Measurements from ENCODE around the gene CTU2.

CTU2 gene

DNA sequence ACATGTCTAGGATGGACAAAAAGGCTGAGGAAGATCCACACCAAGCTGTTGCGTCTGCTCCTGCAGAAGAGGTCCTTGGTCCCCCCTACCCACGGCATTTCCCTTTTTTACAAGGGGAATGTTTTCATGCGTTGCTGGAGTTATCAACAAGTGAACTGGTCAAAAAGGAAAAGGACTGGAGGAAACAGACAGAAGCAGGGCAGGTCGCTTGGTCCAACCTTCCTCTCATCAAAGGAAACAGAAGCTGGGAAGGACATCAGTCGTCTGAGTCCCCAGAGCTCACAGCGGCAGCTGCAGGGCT, 52.6 kb downstream of the CTU2 start:
- Histone ChIP-seq H3K9me2 (ENCODE audit: low read depth, low read length) (no peaks in the 10 kb centered on the region), H3K4me1 (ENCODE audit: insufficient read depth, low read length, severe bottlenecking) (no peaks in the 10 kb centered on the region), H3K4me3 (ENCODE audit: low read depth, low read length, poor library complexity, severe bottlenecking) (no peak overlapping the region), H4K20me1 (ENCODE audit: insufficient read depth, low read length) (no peaks in the 10 kb centered on the region), H3K4me2 (ENCODE audit: low read length) (no peak overlapping the region; the same call in 1 of the 2 replicates), H3K27me3 (ENCODE audit: insufficient read depth, low read length) (peaks cover 29% of the 10 kb centered on the region), H3K27ac (ENCODE audit: low read depth, low read length, poor library complexity, severe bottlenecking) (no peak overlapping the region), H3K36me3 (ENCODE audit: insufficient read depth, low read length) (no peaks in the 10 kb centered on the region), H3F3A (ENCODE audit: insufficient read depth, low read length) (no peaks in the 10 kb centered on the region), H3K9me3 (ENCODE audit: low read length) (no peaks in the 10 kb centered on the region), H2AFZ (ENCODE audit: low read length) (no peak overlapping the region), H3K9ac (ENCODE audit: low read length) (no peak overlapping the region), H3K79me2 (ENCODE audit: insufficient read depth, low read length) (no peaks in the 10 kb centered on the region)
- TF ChIP-seq EZH2 (IDR thresholded peaks at IDR 0.05; ENCODE audit: borderline replicate concordance, low read length), result no peak
- TF ChIP-seq, protein P1, sequence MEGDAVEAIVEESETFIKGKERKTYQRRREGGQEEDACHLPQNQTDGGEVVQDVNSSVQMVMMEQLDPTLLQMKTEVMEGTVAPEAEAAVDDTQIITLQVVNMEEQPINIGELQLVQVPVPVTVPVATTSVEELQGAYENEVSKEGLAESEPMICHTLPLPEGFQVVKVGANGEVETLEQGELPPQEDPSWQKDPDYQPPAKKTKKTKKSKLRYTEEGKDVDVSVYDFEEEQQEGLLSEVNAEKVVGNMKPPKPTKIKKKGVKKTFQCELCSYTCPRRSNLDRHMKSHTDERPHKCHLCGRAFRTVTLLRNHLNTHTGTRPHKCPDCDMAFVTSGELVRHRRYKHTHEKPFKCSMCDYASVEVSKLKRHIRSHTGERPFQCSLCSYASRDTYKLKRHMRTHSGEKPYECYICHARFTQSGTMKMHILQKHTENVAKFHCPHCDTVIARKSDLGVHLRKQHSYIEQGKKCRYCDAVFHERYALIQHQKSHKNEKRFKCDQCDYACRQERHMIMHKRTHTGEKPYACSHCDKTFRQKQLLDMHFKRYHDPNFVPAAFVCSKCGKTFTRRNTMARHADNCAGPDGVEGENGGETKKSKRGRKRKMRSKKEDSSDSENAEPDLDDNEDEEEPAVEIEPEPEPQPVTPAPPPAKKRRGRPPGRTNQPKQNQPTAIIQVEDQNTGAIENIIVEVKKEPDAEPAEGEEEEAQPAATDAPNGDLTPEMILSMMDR (IDR thresholded peaks at IDR 0.05; ENCODE audit: low read length), result no peak

DNA sequence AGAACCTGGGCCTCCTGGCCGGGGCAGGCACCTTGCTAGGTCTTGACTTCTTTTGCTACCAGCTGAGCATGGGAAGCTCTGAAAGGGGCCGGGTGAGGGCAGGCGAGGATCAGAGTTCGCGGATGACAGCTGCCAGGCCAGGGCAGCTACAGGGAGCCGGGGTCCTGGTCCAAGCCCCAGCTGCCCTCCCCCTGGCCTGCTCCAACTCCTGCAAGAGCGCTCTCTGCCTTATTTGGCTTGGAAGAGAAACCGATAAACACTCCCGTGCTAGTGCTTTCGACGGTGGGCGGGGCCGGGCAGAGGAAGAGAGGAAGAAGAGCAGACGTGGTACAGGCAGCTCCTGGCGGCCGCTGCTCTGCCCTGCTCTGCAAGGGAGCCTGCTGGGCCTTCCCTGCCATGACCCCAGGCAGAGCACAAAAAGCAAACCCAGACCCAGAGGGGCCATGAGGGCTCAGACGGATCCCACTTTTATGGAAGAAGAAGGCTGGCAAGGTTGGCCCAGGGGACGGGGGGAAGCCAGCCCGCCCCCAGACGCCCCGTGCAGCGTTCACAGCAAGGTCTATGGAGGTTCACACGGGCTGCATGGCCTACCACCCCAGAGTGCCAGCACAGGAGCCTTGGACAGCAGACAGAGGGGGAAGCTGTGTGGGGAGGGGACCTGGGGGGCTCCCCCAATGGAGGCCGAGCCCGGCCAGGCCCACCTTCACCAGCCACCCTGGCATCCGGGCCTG, 53.1 kb downstream of the CTU2 start:
- H3K27ac ChIP-seq (ENCODE audit: low read depth, low read length, poor library complexity, severe bottlenecking), result no peak overlapping the region
- H4K20me1 ChIP-seq (ENCODE audit: insufficient read depth, low read length), result no peaks in the 10 kb centered on the region
- H3K9me3 ChIP-seq (ENCODE audit: low read length), result no peaks in the 10 kb centered on the region
- H3K79me2 ChIP-seq (ENCODE audit: insufficient read depth, low read length), result no peaks in the 10 kb centered on the region
- H3K4me2 ChIP-seq (ENCODE audit: low read length), result peak overlapping the region; percentile 52
- no peak overlapping the region for H2AFZ ChIP-seq (ENCODE audit: low read length)
- H3K4me1 ChIP-seq (ENCODE audit: insufficient read depth, low read length, severe bottlenecking), result no peaks in the 10 kb centered on the region
- peak overlapping the region; percentile 22 for H3K4me3 ChIP-seq (ENCODE audit: low read depth, low read length, poor library complexity, severe bottlenecking)
- no peaks in the 10 kb centered on the region for H3F3A ChIP-seq (ENCODE audit: insufficient read depth, low read length)
- peaks cover 30% of the 10 kb centered on the region for H3K27me3 ChIP-seq (ENCODE audit: insufficient read depth, low read length)
- H3K9me2 ChIP-seq (ENCODE audit: low read depth, low read length), result no peaks in the 10 kb centered on the region
- H3K36me3 ChIP-seq (ENCODE audit: insufficient read depth, low read length), result no peaks in the 10 kb centered on the region
- no peak overlapping the region for H3K9ac ChIP-seq (ENCODE audit: low read length)
- TF ChIP-seq, protein P1 (IDR thresholded peaks at IDR 0.05; ENCODE audit: low read length), result peak; percentile 43
- no peak for TF ChIP-seq EZH2 (IDR thresholded peaks at IDR 0.05; ENCODE audit: borderline replicate concordance, low read length)

DNA sequence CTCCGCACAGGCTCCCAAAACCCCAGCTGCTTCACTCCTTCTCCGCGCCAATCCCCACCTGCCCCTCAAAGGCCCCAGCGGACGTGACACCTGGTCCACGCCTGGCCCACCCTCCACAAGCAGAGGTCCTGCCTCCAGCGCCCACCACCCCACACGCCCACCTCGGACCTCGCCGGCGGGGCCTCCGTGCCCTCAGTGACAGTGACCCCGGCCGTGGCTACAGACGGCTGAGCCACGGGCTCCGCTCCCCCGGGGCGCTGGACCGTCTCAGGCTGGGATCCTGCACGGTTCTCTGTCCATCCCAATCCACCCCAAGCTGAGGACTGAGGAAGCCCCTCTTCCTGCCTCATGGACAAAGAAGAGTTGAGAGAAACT, 53.7 kb downstream of the CTU2 start:
- H3K9me2 ChIP-seq (ENCODE audit: low read depth, low read length), result no peaks in the 10 kb centered on the region
- H3F3A ChIP-seq (ENCODE audit: insufficient read depth, low read length), result no peaks in the 10 kb centered on the region
- peaks cover 30% of the 10 kb centered on the region for H3K27me3 ChIP-seq (ENCODE audit: insufficient read depth, low read length)
- H3K79me2 ChIP-seq (ENCODE audit: insufficient read depth, low read length), result no peaks in the 10 kb centered on the region
- TF ChIP-seq, protein P1 (IDR thresholded peaks at IDR 0.05; ENCODE audit: low read length), result no peak
- no peak for TF ChIP-seq EZH2 (IDR thresholded peaks at IDR 0.05; ENCODE audit: borderline replicate concordance, low read length)
- H3K4me1 ChIP-seq (ENCODE audit: insufficient read depth, low read length, severe bottlenecking), result no peaks in the 10 kb centered on the region
- no peak overlapping the region for H3K4me2 ChIP-seq (ENCODE audit: low read length)
- no peak overlapping the region for H3K9ac ChIP-seq (ENCODE audit: low read length)
- H3K4me3 ChIP-seq (ENCODE audit: low read depth, low read length, poor library complexity, severe bottlenecking), result no peak overlapping the region
- no peaks in the 10 kb centered on the region for H3K9me3 ChIP-seq (ENCODE audit: low read length)
- no peaks in the 10 kb centered on the region for H4K20me1 ChIP-seq (ENCODE audit: insufficient read depth, low read length)
- H2AFZ ChIP-seq (ENCODE audit: low read length), result no peak overlapping the region
- H3K27ac ChIP-seq (ENCODE audit: low read depth, low read length, poor library complexity, severe bottlenecking), result no peak overlapping the region
- H3K36me3 ChIP-seq (ENCODE audit: insufficient read depth, low read length), result no peaks in the 10 kb centered on the region
